Effector memory CD8-positive, alpha-beta T cell (primary cell): ENCODE measurements around the gene SLC15A5.

Experiments used
- ATAC-seq: fragments of 150-1000 bp; cut with Tn5 transposase; replicated peaks from 2 replicates; pipeline ENCODE4 v1.10.0; 2021; ENCODE audit warnings: mild to moderate bottlenecking, moderate library complexity
- DNase-seq, 3 experiments: peaks; one replicate each; pipeline ENCODE4 v3.0.0; 2021
- H3K27ac Mint-ChIP-seq, 2 donors: one replicate each; pipeline ENCODE4 v1.8.0; 2022; ENCODE audit warnings: mild to moderate bottlenecking in 2 of 2, mixed read lengths in 2 of 2, moderate library complexity in 2 of 2
- H3K27me3 Mint-ChIP-seq, 2 donors: one replicate each; pipeline ENCODE4 v1.8.0; 2022; ENCODE audit warnings: mixed read lengths in 2 of 2
- H3K36me3 Mint-ChIP-seq: one replicate; pipeline ENCODE4 v1.8.0; 2022; ENCODE audit warnings: mild to moderate bottlenecking, moderate library complexity, mixed read lengths; ENCODE audit not compliant: insufficient read depth
- H3K4me1 Mint-ChIP-seq, 2 donors: one replicate each; pipeline ENCODE4 v1.8.0; 2022; ENCODE audit warnings: low read depth in 2 of 2, mixed read lengths in 2 of 2
- H3K4me3 Mint-ChIP-seq, 2 donors: one replicate each; pipeline ENCODE4 v1.8.0; 2022; ENCODE audit warnings: mild to moderate bottlenecking in 2 of 2, mixed read lengths in 2 of 2, moderate library complexity in 2 of 2
- H3K9me3 Mint-ChIP-seq, 2 donors: one replicate each; pipeline ENCODE4 v1.8.0; 2022; ENCODE audit warnings: mixed read lengths in 2 of 2

SLC15A5 gene

DNA sequence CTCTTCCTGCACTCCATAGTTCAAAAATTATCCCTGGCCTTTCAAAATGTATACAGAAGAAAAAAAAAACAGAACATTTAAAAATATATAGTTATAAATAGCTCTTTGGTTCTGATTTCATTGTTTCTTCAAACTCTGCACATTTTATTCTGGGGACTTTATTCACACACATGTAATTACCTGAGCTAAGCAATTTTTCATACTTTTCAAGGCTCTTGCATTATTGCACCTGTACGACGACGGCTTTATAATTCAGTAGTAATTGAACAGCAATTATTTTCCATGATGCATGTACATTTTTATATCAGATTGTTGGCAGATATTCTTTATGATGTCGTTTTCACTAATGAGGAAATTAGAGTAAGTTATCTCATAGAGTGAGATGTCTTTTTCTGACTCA is 13.5 kb upstream of the SLC15A5 start:
- H3K4me3 Mint-ChIP-seq: no peak overlapping the region
- ATAC-seq (no peak), DNase-seq (no peak)
- peaks cover 7 to 12% of the 10 kb centered on the region in 2 donors for H3K9me3 Mint-ChIP-seq
- H3K36me3 Mint-ChIP-seq: no peaks in the 10 kb centered on the region
- H3K27ac Mint-ChIP-seq: no peak overlapping the region
- H3K27me3 Mint-ChIP-seq: no peaks in the 10 kb centered on the region
- no peaks in the 10 kb centered on the region for H3K4me1 Mint-ChIP-seq

DNA sequence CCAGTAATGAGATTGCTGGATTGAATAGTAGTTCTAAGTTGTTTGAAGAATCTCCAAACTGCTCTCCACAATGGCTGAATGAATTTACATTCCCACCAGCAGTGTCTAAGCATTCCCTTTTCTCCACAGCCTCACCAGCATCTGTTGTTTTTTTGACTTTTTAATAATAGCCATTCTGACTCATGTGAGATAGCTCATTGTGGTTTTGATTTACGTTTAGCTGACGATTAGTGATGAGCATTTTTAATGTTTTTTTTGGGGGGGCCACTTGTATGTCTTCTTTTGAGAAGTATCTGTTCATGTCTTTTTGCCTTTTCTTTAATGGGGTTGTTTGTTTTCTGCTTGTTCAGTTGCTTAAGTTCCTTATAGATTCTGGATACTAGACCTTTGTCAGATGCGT is 8.1 kb upstream of the SLC15A5 start:
- no peak overlapping the region for H3K4me3 Mint-ChIP-seq
- no peaks in the 10 kb centered on the region for H3K36me3 Mint-ChIP-seq
- H3K9me3 Mint-ChIP-seq: peaks cover 7 to 9% of the 10 kb centered on the region in 2 donors
- no peak overlapping the region for H3K27ac Mint-ChIP-seq
- H3K4me1 Mint-ChIP-seq: no peaks in the 10 kb centered on the region
- ATAC-seq: no peak
- H3K27me3 Mint-ChIP-seq: no peaks in the 10 kb centered on the region
- DNase-seq: no peak

DNA sequence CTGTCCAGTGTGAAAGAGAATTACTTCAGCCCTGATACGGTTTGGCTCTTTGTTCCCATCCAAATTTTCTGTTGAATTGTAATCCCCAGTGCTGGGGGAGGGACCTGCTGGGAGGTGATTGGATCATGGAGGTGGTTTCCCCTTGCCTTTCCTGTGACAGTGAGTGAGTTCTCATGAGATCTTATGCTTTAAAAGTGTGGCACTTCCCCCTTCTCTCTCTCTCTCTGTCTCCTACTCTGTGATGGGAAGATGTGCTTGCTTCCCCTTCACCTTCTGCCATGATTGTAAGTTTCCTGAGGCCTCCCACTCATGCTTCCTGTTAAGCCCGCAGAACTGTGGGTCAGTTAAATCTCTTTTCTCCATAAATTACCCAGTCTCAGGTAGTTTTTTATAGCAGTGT is 5.5 kb upstream of the SLC15A5 start:
- Mint-ChIP-seq H3K27me3 (no peaks in the 10 kb centered on the region), H3K36me3 (no peaks in the 10 kb centered on the region), H3K9me3 (peaks cover 2 to 6% of the 10 kb centered on the region in 2 donors), H3K4me1 (no peaks in the 10 kb centered on the region), H3K4me3 (no peak overlapping the region), H3K27ac (no peak overlapping the region)
- DNase-seq: no peak
- ATAC-seq: no peak

DNA sequence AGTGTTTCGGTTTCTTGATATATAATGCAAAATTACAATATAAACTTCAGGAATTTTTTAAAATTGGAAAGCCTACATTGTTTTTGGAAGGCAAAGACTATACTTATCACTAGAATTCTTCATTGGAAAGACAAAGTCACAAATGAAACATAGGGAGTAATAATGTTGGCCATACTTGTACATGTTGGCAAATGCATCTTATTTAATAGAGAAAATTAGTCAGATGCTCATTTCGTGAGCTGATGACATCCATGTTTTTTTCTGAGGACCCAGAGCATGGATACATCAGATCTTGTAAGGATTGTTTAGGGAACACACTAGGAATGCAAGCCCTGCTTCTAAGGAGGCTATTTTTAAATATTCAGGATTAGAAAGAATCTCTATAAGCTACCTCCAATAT is 4.6 kb upstream of the SLC15A5 start:
- Mint-ChIP-seq H3K4me1 (no peaks in the 10 kb centered on the region), H3K27me3 (no peaks in the 10 kb centered on the region), H3K27ac (no peak overlapping the region), H3K4me3 (no peak overlapping the region), H3K36me3 (no peaks in the 10 kb centered on the region), H3K9me3 (peaks cover 0 to 2% of the 10 kb centered on the region in 2 donors)
- no peak for DNase-seq
- no peak for ATAC-seq

DNA sequence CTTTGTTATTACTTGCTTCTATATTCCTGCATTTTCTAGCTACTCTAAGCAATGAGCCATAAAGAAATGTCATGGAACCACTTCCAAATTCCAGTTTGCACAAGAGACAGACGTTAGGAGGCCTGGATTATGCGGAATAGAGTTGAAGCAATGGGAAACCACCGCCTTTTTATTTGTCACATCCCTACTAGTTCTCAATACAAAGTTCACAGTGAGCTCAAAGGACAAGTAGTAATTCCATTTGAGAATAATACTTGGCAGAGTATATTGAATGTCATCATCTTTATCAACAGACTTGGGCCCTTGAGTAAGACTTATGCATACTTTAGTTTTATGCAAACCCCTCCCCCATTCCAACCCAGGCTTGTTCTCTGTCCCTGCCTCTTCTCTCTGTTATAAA is 3.7 kb upstream of the SLC15A5 start:
- Mint-ChIP-seq H3K27ac (no peak overlapping the region), H3K4me3 (no peak overlapping the region), H3K27me3 (no peaks in the 10 kb centered on the region), H3K4me1 (no peaks in the 10 kb centered on the region), H3K36me3 (no peaks in the 10 kb centered on the region), H3K9me3 (peaks cover 0 to 5% of the 10 kb centered on the region in 2 donors)
- ATAC-seq: no peak
- no peak for DNase-seq

DNA sequence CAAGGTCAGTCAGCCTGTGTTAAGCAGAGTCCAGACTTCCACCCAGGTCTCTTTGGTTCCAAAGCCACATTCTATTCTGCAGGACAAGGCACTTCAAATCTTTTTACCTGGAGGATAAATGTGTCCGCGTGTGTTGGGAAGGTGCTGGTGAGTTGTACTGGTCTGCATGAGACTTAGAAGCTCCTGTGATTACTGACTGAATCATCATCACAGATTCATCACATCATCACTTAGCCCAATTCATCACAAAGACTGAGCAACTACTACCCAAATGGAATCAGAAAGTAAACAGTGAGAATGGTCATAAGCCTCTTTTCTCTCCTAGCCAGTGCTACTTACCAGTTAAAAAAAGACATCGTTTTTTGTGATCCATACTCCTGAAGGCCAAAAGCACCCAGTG is 5.3 kb downstream of the SLC15A5 start:
- Mint-ChIP-seq H3K4me1 (no peaks in the 10 kb centered on the region), H3K27ac (no peak overlapping the region), H3K36me3 (no peaks in the 10 kb centered on the region), H3K9me3 (peaks cover 3 to 13% of the 10 kb centered on the region in 2 donors), H3K4me3 (no peak overlapping the region), H3K27me3 (no peaks in the 10 kb centered on the region)
- ATAC-seq: no peak
- DNase-seq: no peak

DNA sequence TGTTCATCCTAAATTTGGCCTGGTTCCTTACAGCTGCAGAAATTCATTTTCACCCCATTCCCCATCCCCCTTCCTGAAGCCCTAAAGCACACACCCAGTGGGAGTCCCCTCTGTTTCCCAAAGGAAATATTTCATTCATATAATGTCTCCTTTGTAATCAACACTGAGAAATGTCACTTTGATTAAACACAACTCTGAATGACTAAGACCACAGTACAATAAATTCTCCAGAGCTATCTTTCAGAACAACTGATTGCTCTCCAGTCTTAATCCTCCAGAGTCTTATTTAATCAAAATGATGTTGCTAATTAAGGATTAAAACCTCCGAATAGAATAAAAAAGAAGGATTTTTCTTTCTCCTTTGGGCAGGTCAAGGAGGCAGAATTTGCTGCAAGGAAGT is 6.4 kb downstream of the SLC15A5 start:
- no peak for ATAC-seq
- H3K27me3 Mint-ChIP-seq: no peaks in the 10 kb centered on the region
- H3K36me3 Mint-ChIP-seq: no peaks in the 10 kb centered on the region
- no peak for DNase-seq
- H3K27ac Mint-ChIP-seq: no peak overlapping the region
- H3K4me3 Mint-ChIP-seq: no peak overlapping the region
- H3K4me1 Mint-ChIP-seq: no peaks in the 10 kb centered on the region
- H3K9me3 Mint-ChIP-seq: peaks cover 0 to 13% of the 10 kb centered on the region in 2 donors

DNA sequence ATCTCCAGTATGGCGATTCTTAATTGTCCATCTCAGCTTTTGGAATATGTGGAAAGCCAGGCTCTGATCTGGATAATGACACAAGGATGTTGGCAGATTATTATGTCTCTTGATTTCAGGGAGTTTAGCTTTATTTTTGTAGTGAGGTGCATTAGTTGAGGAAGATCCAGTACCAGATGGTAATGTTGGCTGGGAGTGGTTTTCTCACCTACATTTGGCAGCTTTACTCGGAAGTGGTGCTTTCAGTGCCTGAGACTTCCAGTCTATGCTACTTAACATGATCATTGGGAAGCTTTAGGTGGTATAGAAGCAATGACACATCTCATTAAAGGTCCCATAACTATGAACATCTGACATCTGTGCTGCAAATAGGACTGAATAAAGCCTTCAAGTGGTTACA is 7.5 kb downstream of the SLC15A5 start:
- H3K9me3 Mint-ChIP-seq: peaks cover under 1 to 9% of the 10 kb centered on the region in 2 donors
- no peaks in the 10 kb centered on the region for H3K36me3 Mint-ChIP-seq
- no peaks in the 10 kb centered on the region for H3K27me3 Mint-ChIP-seq
- H3K4me3 Mint-ChIP-seq: no peak overlapping the region
- DNase-seq (no peak), ATAC-seq (no peak)
- H3K4me1 Mint-ChIP-seq: no peaks in the 10 kb centered on the region
- H3K27ac Mint-ChIP-seq: no peak overlapping the region

DNA sequence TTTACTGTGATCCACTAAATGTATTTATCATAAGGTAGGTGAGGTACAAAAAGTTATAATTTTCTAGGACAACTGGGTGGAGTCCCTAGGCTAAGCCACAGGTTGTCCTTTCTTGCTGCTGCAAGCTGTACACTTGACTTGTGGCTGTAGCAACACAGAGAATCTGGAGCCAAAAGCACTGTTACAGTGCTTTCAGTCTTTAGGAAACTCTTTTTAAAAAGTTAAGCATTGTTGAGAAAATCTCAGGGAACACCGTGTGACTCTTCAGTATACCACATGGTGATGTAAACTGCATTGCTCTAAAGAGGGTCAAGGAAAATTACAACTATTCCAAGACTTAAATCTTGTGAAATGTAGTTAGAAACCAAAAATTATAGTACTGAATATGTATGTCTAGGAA is 11.4 kb downstream of the SLC15A5 start:
- Mint-ChIP-seq H3K9me3 (peaks cover 7 to 8% of the 10 kb centered on the region in 2 donors), H3K4me1 (no peaks in the 10 kb centered on the region), H3K4me3 (no peak overlapping the region), H3K36me3 (no peaks in the 10 kb centered on the region), H3K27me3 (no peaks in the 10 kb centered on the region), H3K27ac (no peak overlapping the region)
- no peak for ATAC-seq
- DNase-seq: no peak

DNA sequence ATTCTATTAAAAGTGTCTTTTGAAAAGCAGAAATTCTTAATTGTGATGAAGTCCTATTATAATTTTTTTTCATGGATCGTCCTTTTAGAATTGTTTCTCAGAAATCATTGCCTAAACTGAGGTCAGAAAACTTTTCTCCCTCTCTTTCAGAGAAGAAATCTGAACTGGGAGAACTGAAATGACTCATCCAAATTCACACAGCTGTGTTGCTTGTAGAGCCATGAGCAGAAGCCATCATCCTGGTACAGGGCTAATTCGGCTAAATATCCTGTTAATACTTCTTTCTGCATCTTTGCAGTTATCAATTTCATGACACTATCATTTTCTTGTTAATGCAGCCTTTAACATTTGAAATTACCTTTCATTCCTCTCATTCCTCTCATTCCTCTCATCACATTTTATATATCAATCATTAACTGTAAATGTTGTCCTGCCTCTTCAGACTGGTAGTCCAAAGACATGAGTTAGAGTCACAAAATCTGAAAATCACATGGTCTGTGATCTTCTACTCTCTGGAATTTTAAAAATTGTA is 15.5 kb downstream of the SLC15A5 start:
- Mint-ChIP-seq H3K4me1 (no peaks in the 10 kb centered on the region), H3K4me3 (no peak overlapping the region), H3K27me3 (no peaks in the 10 kb centered on the region), H3K36me3 (no peaks in the 10 kb centered on the region), H3K27ac (no peak overlapping the region), H3K9me3 (peaks cover 7 to 14% of the 10 kb centered on the region in 2 donors)
- ATAC-seq (no peak), DNase-seq (no peak)

DNA sequence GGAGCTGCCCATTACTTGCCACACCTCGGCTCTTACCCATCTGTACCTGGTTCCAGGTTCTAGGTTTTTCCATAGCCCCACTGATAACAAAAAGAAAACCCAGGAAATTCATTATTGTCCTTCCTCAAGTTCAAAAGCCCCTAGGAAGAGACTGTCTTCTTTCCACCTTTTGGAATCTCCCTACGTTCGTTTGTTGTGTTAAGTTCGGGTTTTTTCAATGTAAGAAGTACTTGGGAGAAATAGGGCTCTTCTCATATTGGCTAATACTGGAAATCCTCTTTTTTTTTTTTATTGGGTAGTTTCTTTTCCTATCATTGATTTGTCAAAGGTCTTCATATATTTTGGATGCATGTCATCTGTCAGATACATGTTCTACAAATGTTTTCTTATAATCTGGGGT is 17.3 kb downstream of the SLC15A5 start:
- Mint-ChIP-seq H3K9me3 (peaks cover 7 to 14% of the 10 kb centered on the region in 2 donors), H3K36me3 (no peaks in the 10 kb centered on the region)

DNA sequence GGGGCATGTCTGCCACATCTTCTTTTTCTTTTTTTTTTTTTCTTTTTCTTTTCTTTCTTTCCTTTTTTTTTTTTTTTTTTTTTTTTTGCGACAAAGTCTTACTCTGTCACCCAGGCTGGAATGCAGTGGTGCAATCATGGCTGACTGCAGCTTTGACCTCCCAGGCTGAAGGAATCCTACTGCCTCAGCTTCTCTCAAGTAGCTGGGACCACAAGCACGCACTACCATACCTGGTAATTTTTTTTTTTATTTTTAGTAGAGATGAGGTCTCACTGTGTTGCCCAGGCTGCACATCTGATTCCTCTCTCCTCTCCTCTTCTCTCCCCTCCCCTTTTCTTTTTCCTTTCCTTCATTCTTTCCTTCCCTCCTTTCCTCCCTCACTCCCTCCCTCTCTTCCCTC is 18.5 kb downstream of the SLC15A5 start:
- no peak overlapping the region for H3K4me3 Mint-ChIP-seq
- ATAC-seq: no peak

More for the DNA sequence above, 17.3 kb downstream of the SLC15A5 start:
- no peak for ATAC-seq
- Mint-ChIP-seq H3K27me3 (no peaks in the 10 kb centered on the region), H3K27ac (no peak overlapping the region), H3K4me1 (no peaks in the 10 kb centered on the region), H3K4me3 (no peak overlapping the region)
- no peak for DNase-seq

DNA sequence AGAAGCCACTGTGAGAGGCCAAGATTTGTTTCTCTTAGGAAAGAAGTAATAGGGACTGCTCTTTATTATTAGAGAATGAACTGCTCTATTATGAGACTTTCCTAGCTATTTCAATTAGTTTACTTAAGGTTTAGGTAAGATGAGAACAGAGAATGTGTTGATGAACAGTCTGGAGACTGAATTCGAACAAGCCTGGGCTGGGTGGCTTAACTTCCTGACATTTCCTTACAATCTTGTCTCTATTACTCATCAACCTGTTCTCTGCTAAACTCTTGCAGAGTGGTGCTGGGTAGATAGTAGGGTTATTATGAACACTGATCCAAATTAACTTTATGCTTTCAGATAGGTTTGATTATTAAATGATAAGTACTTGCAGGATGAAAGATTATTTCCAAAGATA is 31.2 kb downstream of the SLC15A5 start:
- DNase-seq (no peak), ATAC-seq (no peak)
- H3K4me1 Mint-ChIP-seq: no peaks in the 10 kb centered on the region
- H3K27ac Mint-ChIP-seq: no peak overlapping the region
- no peaks in the 10 kb centered on the region for H3K27me3 Mint-ChIP-seq
- H3K4me3 Mint-ChIP-seq: no peak overlapping the region
- no peaks in the 10 kb centered on the region for H3K36me3 Mint-ChIP-seq
- H3K9me3 Mint-ChIP-seq: peaks cover 3 to 10% of the 10 kb centered on the region in 2 donors

More for the DNA sequence above, 18.5 kb downstream of the SLC15A5 start:
- no peak for DNase-seq
- H3K27me3 Mint-ChIP-seq: no peaks in the 10 kb centered on the region
- H3K4me1 Mint-ChIP-seq: no peaks in the 10 kb centered on the region
- peaks cover 7 to 15% of the 10 kb centered on the region in 2 donors for H3K9me3 Mint-ChIP-seq
- H3K27ac Mint-ChIP-seq: no peak overlapping the region
- no peaks in the 10 kb centered on the region for H3K36me3 Mint-ChIP-seq

DNA sequence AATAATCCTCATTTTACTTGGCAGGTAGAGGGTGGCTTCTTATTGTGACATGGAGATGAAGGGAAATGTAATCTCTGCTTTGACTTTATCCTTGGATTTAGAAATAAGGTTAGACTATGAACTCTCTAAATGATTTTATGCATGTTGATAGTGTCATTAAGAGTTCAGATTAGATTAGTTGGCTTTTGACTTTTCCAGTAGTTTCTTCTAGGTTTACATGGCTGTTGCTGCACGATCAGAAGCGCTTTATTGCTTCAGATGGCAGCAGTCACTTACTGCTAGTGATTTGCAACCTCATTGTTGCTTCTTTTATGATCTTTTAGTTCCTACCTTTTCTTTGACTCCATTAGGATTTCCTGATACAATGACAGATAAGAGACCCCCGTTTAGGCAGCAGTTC is 32.3 kb downstream of the SLC15A5 start:
- Mint-ChIP-seq H3K27me3 (no peaks in the 10 kb centered on the region), H3K4me1 (no peaks in the 10 kb centered on the region), H3K9me3 (peaks cover 3 to 10% of the 10 kb centered on the region in 2 donors), H3K27ac (no peak overlapping the region), H3K4me3 (no peak overlapping the region), H3K36me3 (no peaks in the 10 kb centered on the region)
- DNase-seq (no peak), ATAC-seq (no peak)
